22Rv1 (cell line): ENCODE results near the gene AATK.

ENCODE experiments used
- CTCF ChIP-seq: fragments of 450-650 bp; IDR thresholded peaks from 2 replicates; pipeline ENCODE4 v1.5.1; 2017; ENCODE audit warnings: mild to moderate bottlenecking
- ZFX ChIP-seq: fragments of 450-650 bp; IDR thresholded peaks from 2 replicates; pipeline ENCODE4 v1.6.1; 2017; ENCODE audit warnings: antibody characterized with exemption, borderline replicate concordance

- no peak for TF ChIP-seq CTCF
- no peak for TF ChIP-seq ZFX
These were observed 55.5 kb downstream of the AATK start for GRCh38 chr17:81110488-81111040.
